GM12864 (cell line): ENCODE results near the gene TTC12.

ENCODE experiments used
- DNase-seq: peaks from one replicate; pipeline ENCODE4 v3.0.0-alpha.2; 2011; ENCODE audit warnings: low read depth
- H3K4me3 ChIP-seq: 2 replicates; pipeline ENCODE4 v1.5.1; 2011; ENCODE audit warnings: mild to moderate bottlenecking, low read depth, low read length, control low read depth
- TF ChIP-seq, protein P1 (sequence below): IDR thresholded peaks from 2 replicates; pipeline ENCODE4 v1.5.1; 2011; ENCODE audit warnings: low read depth, mild to moderate bottlenecking, moderate library complexity, low read length, control low read depth, inconsistent platforms; ENCODE audit errors: missing control alignments

The TTC12 gene

DNA sequence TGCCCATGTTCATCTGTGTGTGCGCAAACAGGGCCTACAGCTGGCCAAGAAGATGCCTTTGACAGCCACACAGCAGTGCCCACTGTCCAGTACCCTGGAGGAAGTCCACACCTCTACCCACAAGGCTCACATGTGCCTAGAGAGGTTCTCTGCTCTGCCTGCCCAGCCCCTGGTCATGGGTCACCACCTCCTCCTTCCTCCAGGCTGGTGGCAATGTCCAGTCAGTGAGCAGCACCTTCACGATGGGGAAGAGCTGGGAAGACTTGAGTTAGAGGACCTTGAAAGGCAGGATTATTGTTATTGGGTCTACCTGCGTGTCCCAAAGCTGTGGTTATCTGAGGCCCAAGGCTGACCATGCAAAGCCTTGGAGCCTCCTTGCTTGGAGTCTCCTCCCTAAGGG, 28.4 kb upstream of the TTC12 start:
- no peak overlapping the region for H3K4me3 ChIP-seq
- TF ChIP-seq, protein P1, sequence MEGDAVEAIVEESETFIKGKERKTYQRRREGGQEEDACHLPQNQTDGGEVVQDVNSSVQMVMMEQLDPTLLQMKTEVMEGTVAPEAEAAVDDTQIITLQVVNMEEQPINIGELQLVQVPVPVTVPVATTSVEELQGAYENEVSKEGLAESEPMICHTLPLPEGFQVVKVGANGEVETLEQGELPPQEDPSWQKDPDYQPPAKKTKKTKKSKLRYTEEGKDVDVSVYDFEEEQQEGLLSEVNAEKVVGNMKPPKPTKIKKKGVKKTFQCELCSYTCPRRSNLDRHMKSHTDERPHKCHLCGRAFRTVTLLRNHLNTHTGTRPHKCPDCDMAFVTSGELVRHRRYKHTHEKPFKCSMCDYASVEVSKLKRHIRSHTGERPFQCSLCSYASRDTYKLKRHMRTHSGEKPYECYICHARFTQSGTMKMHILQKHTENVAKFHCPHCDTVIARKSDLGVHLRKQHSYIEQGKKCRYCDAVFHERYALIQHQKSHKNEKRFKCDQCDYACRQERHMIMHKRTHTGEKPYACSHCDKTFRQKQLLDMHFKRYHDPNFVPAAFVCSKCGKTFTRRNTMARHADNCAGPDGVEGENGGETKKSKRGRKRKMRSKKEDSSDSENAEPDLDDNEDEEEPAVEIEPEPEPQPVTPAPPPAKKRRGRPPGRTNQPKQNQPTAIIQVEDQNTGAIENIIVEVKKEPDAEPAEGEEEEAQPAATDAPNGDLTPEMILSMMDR, result no peak
- DNase-seq, result no peak

DNA sequence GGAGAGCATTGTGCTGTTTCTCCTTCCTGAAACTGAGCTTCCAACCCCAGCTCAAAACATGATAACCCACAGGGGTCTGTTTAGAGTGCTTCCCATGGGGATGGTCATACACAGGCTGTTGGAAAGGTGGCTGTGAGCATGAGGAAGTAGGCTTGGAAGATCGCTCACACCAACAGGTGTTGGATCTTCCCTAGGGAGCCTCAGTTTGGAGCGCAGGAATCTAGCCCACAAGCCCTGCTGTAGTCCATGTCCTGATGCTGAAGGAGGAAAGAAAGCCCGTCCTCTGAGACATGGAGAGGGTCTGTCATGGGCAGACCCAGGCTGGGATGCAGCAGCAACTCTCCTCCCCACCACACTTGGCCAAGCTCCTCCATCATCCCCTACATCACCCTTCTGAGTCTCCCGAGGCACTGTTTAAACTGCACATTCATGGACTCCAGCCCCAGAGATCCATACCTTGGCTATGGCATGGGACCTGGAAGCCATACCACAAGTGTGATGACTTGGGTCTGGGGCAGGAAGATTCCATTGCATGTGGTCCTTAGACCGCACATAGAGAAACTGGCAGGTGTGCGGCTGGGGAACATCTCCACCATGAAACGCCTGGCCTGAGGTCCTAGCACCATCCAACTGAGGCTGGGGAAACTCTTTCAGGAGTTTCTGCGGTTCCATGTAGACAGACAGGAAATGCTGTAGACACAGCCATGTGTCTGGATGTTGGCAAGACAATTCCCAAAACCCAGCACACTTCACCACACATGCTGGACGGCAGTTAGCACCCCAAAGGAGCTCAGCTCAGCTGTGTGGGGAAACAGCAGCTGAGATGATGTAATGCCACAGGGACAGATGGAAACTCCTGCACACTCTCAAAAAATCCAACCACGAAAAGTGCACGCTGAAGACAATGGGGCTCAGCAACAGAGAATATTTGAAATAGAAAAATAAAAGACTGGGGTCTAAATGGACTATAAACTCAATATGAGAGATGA, 27.6 kb upstream of the TTC12 start:
- no peak for DNase-seq
- TF ChIP-seq, protein P1, result no peak
- H3K4me3 ChIP-seq, result no peak overlapping the region

DNA sequence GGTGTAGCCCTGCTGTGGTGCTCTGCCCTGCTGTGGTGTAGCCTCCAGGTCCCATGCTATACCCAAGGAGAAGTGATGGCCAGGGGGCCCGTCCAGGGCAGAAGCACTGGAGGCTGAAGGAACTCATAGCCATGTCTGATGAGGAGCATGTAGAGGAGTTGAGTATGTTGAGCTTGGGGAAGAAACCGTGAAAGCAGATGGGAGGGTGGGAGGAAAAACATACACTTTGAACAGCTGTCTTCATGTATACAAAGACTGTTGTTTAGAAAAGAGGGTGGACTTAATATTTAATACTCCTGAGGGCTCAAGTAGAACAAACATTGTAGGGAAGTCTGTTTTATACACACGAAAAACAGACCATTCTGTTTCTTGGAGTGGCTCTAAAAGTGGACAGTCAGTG, 26.6 kb upstream of the TTC12 start:
- H3K4me3 ChIP-seq, result no peak overlapping the region
- TF ChIP-seq, protein P1, result no peak
- DNase-seq, result no peak

DNA sequence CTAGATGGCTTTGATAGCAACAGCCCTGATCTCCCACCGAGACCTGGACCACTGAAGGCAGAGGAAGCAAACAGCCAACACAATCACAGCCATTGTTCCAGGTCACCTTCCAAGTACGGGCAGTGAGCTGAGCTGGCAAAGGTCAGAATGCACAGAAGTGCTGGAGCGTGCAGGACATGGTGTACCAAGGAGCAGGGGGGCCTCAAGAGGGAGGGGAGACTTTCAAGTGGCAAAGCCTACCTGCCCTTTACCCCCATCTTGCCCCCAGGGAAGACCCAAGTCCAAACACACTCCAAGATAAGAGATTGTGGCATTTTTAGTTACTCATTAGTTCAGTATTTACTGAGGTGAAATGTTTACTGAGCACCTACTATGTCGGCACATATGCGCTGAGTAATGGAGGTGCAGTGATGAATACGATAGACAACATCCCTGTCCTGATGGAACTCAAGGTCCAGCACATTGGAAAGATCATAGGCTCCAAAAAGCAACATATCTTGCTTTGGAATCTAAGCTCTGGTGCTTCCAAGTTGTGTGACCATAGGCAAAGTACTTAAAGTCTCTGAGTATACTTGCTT, 26.0 kb upstream of the TTC12 start:
- TF ChIP-seq, protein P1, result no peak
- DNase-seq, result no peak
- H3K4me3 ChIP-seq, result no peak overlapping the region

DNA sequence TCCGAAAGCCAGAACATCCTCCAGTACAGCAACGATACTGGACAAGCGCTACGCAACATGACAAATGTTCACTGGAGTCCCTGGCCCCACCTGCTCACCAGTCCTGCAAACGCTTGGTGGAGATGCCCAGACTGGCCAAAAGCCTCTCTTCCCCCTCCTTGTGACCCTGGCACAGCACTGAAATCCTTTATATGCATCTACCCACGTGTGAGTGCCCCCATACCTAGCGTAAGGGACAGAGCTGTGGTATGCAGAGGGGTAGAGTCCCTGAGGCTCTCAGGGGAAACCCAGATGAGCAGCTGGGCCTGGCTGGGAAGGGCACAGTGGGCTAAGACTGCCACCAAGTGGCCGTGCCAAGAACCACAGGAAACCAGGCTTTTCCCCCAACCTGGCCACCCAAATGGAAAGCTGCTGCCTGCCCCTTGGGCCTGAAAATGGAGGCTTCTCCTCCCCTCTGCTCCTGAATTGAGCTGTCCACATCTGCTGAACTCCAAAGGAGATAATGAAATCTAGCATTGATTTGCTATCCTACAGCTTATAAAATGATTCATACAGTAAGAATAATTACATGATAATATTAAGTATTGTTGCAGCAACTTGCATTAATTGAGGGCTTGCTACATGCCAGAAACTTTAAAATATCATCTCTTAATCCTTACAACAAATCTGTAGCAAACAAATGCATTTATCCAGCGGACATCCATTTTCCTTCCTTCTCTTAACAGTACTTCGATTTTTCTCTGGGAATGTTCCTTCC, 24.8 kb upstream of the TTC12 start:
- DNase-seq, result peak; percentile 13
- TF ChIP-seq, protein P1, result peak; percentile 95
- no peak overlapping the region for H3K4me3 ChIP-seq

DNA sequence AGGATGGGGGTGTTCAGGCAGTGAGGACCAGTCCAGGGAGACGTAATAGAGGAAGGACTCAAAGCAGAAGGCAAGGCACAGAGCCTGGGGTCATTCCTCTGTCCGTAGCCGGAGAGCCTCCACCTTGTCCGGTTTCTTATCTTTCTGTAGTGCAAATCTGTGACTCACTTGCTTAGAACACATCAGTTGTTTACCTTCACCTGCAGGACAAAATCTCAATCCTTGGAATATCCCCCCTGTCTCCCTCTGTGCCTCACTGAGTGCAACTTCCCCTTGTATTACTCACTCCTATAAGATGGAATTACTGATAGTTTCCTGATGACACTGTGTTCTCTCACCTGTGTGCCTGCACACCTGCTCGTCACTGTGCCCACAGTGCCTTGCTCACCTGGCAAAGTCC, 20.4 kb upstream of the TTC12 start:
- TF ChIP-seq, protein P1, result no peak
- H3K4me3 ChIP-seq, result no peak overlapping the region
- no peak for DNase-seq
